HCT116 (cell line): ENCODE results near the gene PEX11B. TPM values are rescaled to one million over a fixed set of nuclear protein-coding genes. Genes with fewer than 3 reads are reported as not detected.

ENCODE experiments used
- ATAC-seq: fragments of 200-7000 bp; cut with Tn5 transposase; 2 replicates; pipeline ENCODE4 v1.9.1; 2020; ENCODE audit warnings: mild to moderate bottlenecking, moderate library complexity
- BruUV-seq: library from RNA; stranded (reverse); fragments of 400-500 nt; replicated peaks from 2 replicates; lab custom pipeline; 2021; lab: Mats Ljungman, UMichigan
- CTCF ChIA-PET: fragments of 300-600 bp; sonication (Branson Sonifier 250); formaldehyde crosslinking; loops from one replicate; lab custom pipeline; 2021; ENCODE audit warnings: antibody characterized with exemption; lab: Charles Lee
- POLR2A ChIA-PET: fragments of 300-600, 350-600 bp; sonication (Branson Sonifier 250); formaldehyde crosslinking; loops from one replicate; lab custom pipeline; 2021; ENCODE audit warnings: antibody characterized with exemption; lab: Charles Lee
- RAD21 ChIA-PET, 2 experiments: fragments of 300-600 bp; sonication (Branson Sonifier 250); formaldehyde crosslinking; loops; one replicate each; lab custom pipeline; 2023; ENCODE audit warnings: low total read pairs in 2 of 2; ENCODE audit not compliant: uncharacterized antibody in 2 of 2, unreplicated experiment in 2 of 2, low non-redundant PET in 1 of 2; lab: Charles Lee
- DNase-seq: peaks from one replicate; pipeline ENCODE4 v3.0.0-alpha.2; 2010; ENCODE audit warnings: low read depth, low spot score
- H2AFZ ChIP-seq: fragments of 200-600 bp; shearing (Covaris generic), sonication (generic); 2 replicates; pipeline ENCODE4 v1.6.1; 2017; ENCODE audit warnings: low read depth, mixed run types, mixed read lengths, antibody characterized with exemption, low read length; ENCODE audit not compliant: poor library complexity, severe bottlenecking
- H3K27ac ChIP-seq: 2 replicates; pipeline ENCODE4 v1.5.1; 2012; ENCODE audit warnings: low read depth, low read length
- H3K27me3 ChIP-seq: fragments of 200-600 bp; sonication (generic); 2 replicates; pipeline ENCODE4 v1.6.1; 2016; ENCODE audit warnings: mixed run types, low read length, mixed read lengths; ENCODE audit not compliant: insufficient read depth
- H3K36me3 ChIP-seq, 2 experiments: fragments of 200-500 bp in 1 of 2; fragments of 200-600 bp in 1 of 2; sonication (Bioruptor generic) in 1 of 2; sonication (generic) in 1 of 2; 2 replicates each; pipeline versions ENCODE4 v1.5.1 to v1.6.1; 2014 to 2016; ENCODE audit warnings: low read length in 2 of 2, inconsistent platforms in 1 of 2, mixed read lengths in 1 of 2, mixed run types in 1 of 2; ENCODE audit not compliant: insufficient read depth in 2 of 2, control insufficient read depth in 1 of 2
- H3K4me1 ChIP-seq, 2 experiments: fragments of 200-600 bp in 1 of 2; sonication (generic) in 1 of 2; 2 replicates each; pipeline versions ENCODE4 v1.5.1 to v1.6.1; 2012 to 2017; ENCODE audit warnings: low read length in 2 of 2, inconsistent platforms in 1 of 2, mild to moderate bottlenecking in 1 of 2, mixed read lengths in 1 of 2, mixed run types in 1 of 2, moderate library complexity in 1 of 2; ENCODE audit not compliant: insufficient read depth in 2 of 2, control insufficient read depth in 1 of 2
- H3K4me2 ChIP-seq: fragments of 200-600 bp; sonication (generic); 2 replicates; pipeline ENCODE4 v1.6.1; 2017; ENCODE audit warnings: mixed run types, low read length, mixed read lengths
- H3K4me3 ChIP-seq, 2 experiments: fragments of 200-600 bp in 1 of 2; sonication (generic) in 1 of 2; replicated peaks in 1 of 2; 2 replicates each; pipeline ENCODE4 v1.5.1; 2011 to 2016; ENCODE audit warnings: low read length in 2 of 2, control low read depth in 1 of 2, low read depth in 1 of 2, mild to moderate bottlenecking in 1 of 2, mixed read lengths in 1 of 2, mixed run types in 1 of 2
- H3K79me2 ChIP-seq: fragments of 200-600 bp; sonication (generic); 2 replicates; pipeline ENCODE4 v1.6.1; 2017; ENCODE audit warnings: mild to moderate bottlenecking, mixed run types, low read length, moderate library complexity, mixed read lengths; ENCODE audit not compliant: insufficient read depth
- H3K9ac ChIP-seq: fragments of 200-600 bp; sonication (generic); 2 replicates; pipeline ENCODE4 v1.6.1; 2016; ENCODE audit warnings: low read length, mixed read lengths
- H3K9me2 ChIP-seq: fragments of 200-600 bp; sonication (generic), shearing (Covaris generic); 2 replicates; pipeline ENCODE4 v1.6.1; 2017; ENCODE audit warnings: mixed run types, mild to moderate bottlenecking, moderate library complexity; ENCODE audit not compliant: insufficient read depth
- H3K9me3 ChIP-seq, 2 experiments: fragments of 200-500 bp in 1 of 2; fragments of 200-600 bp in 1 of 2; sonication (Bioruptor generic) in 1 of 2; sonication (generic) in 1 of 2; 2 replicates each; pipeline ENCODE4 v1.6.1; 2014 to 2017; ENCODE audit warnings: low read length in 2 of 2, mixed read lengths in 2 of 2, inconsistent platforms in 1 of 2, low read depth in 1 of 2, mild to moderate bottlenecking in 1 of 2, mixed run types in 1 of 2, moderate library complexity in 1 of 2; ENCODE audit not compliant: control insufficient read depth in 1 of 2, insufficient read depth in 1 of 2
- H4K20me1 ChIP-seq: fragments of 200-600 bp; sonication (generic), shearing (Covaris generic); 2 replicates; pipeline ENCODE4 v1.6.1; 2017; ENCODE audit warnings: mixed run types, mild to moderate bottlenecking, moderate library complexity; ENCODE audit not compliant: insufficient read depth
- CBX3 ChIP-seq: IDR thresholded peaks from 2 replicates; pipeline ENCODE4 v1.6.1; 2012; ENCODE audit warnings: low read depth
- CEBPB ChIP-seq: IDR thresholded peaks from 2 replicates; pipeline ENCODE4 v1.6.1; 2012; ENCODE audit warnings: low read depth
- EGR1 ChIP-seq: IDR thresholded peaks from 2 replicates; pipeline ENCODE4 v1.6.1; 2012; ENCODE audit warnings: low read depth
- EZH2 ChIP-seq: fragments of 200-600 bp; sonication (generic); IDR thresholded peaks from 2 replicates; pipeline ENCODE4 v1.6.1; 2017; ENCODE audit warnings: antibody characterized with exemption, mixed run types
- EZH2phosphoT487 ChIP-seq: fragments of 200-600 bp; IDR thresholded peaks from 2 replicates; pipeline ENCODE4 v1.6.1; 2018; ENCODE audit warnings: antibody characterized with exemption, borderline replicate concordance
- FOSL1 ChIP-seq: IDR thresholded peaks from 2 replicates; pipeline ENCODE4 v1.6.1; 2012; ENCODE audit warnings: low read depth
- JUND ChIP-seq: IDR thresholded peaks from 2 replicates; pipeline ENCODE4 v1.6.1; 2012
- POLR2A ChIP-seq: IDR thresholded peaks from 2 replicates; pipeline ENCODE4 v1.7.0; 2011; ENCODE audit warnings: borderline replicate concordance; ENCODE audit not compliant: insufficient read depth, insufficient read length; ENCODE audit errors: extremely low read depth
- POLR2AphosphoS5 ChIP-seq: IDR thresholded peaks from 2 replicates; pipeline ENCODE4 v1.6.1; 2011; ENCODE audit warnings: mild to moderate bottlenecking, low read depth, low read length, moderate library complexity
- SP1 ChIP-seq: IDR thresholded peaks from 2 replicates; pipeline ENCODE4 v1.6.1; 2012; ENCODE audit warnings: low read depth
- SRF ChIP-seq: IDR thresholded peaks from 2 replicates; pipeline ENCODE4 v1.6.1; 2012; ENCODE audit warnings: low read depth
- YY1 ChIP-seq: IDR thresholded peaks from 2 replicates; pipeline ENCODE4 v1.6.1; 2011; ENCODE audit warnings: low read length, low read depth, moderate library complexity, mild to moderate bottlenecking; ENCODE audit not compliant: insufficient replicate concordance; ENCODE audit errors: extremely low read depth
- ZFX ChIP-seq: fragments of 450-650 bp; IDR thresholded peaks from 2 replicates; pipeline ENCODE4 v1.6.1; 2017
- intact Hi-C: fragments of 100-400 bp; cut with micrococcal nuclease; formaldehyde crosslinking; loops from 2 replicates; pipeline ENCODE4 v1.10.0; 2022
- total RNA-seq: library from RNA; stranded (reverse); gene quantifications from one replicate; pipeline ENCODE4 v1.2.1, GENCODE V29; 2021; ENCODE audit not compliant: unreplicated experiment

Gene PEX11B
- total RNA-seq, 1 experiment from 2014 or later: 20.9 TPM

DNA sequence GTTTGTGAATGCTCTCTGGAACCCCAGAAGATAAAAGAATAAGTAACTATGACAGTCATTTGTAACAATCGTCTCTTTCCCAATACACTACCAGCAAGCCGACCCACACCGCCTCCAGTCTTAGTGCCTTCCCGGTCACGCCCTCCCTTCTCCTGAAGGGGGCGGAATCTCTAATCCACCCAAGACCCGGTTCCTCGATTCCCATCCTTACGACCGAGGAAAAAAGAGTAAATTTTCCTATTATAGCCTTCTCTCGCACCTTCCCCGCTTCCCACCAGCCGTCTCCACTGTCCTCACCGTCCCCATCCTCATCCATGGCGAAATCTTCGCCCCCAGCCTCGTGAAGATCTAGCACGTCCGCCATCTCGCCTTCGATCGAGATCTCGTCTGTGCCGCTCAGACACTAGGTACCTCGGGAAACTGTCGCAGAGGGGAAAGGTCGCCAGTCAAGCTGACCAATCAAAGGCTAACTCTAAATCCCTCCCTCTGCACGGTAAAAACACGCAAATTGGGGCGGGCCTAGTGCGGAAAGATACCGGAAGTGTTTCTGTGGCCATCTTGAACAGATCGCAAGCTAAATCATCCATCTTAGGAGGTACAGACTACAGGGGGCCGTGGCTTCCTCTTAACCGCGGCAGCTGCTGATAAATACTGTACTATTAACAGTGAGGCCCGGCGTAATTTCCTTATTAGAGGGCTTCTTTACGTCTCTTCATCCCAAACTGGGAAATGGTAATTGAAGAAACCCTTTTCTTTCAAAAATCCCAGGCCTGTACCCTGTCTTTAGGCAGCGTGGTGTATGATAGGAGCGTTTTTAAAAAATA lies 8.8 kb upstream of the PEX11B start, which contains the start of gene RBM8A (continued):
- TF ChIP-seq POLR2AphosphoS5 (peak; percentile 92), SRF (peak; percentile 72; the same call in 1 of the 2 replicates), CEBPB (no peak), EGR1 (peak; percentile 80), FOSL1 (peak; percentile 11; the same call in 1 of the 2 replicates), ZFX (0 out of 2 replicates have a peak, but pooled peaks have one; percentile 22), YY1 (peak; percentile 97)
- TF ChIP-seq, all 23 proteins: peak for 16

DNA sequence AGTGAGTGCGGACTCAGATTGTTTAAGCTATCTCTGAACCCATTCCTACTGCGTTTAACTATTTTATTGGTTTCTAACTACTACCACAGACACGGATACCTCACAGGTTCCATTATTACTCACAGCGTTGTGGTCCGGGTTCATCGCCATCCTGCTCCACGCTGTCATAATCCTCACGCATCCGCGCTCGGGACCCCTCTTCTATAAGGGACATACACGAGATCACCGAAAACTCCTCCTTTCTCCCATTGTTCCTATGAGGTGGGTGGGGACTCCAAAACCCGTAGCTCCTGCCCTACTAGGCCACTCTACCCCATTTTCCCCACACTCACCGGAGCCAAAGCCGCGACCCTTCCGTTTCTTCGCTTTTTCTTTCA lies 8.2 kb upstream of the PEX11B start:
- RAD21 ChIA-PET: interaction anchor here in 1 of 2 experiments (1.5 kb wide), 1 partner anchor 35 kb away, joined by 5 read pairs; no protein-coding TSS in a partner anchor
- H3K27ac ChIP-seq: peak overlapping the region; percentile 99
- ATAC-seq: peak; percentile 31

More for the DNA sequence above, 8.2 kb upstream of the PEX11B start:
- Histone ChIP-seq H3K4me3 (peak overlapping the region; percentile 86 to 88), H3K9me3 (no peaks in the 10 kb centered on the region), H3K36me3 (peaks cover 6 to 8% of the 10 kb centered on the region in 2 experiments; a peak in 3 of 4 replicates), H3K4me1 (peaks cover 9 to 18% of the 10 kb centered on the region in 2 experiments; a peak in 3 of 4 replicates)
- POLR2A ChIA-PET: interaction anchor here (0.9 to 2.1 kb wide), 12 partner anchors 10 to 125 kb away, joined by 3 to 22 read pairs (median 6); partner anchors contain the start of genes ANKRD34A, ANKRD35, LIX1L and PIAS3
- DNase-seq: no peak
- TF ChIP-seq POLR2A (no peak), SP1 (no peak), JUND (no peak), CBX3 (peak; percentile 4; the same call in 1 of the 2 replicates), EZH2 (no peak), POLR2AphosphoS5 (no peak), ZFX (no peak; the same call in 1 of the 2 replicates), EZH2phosphoT487 (no peak)
- TF ChIP-seq, all 23 proteins: peak for 1
- intact Hi-C loops: no loop called here
- peaks cover 16% of the 10 kb centered on the region for H3K79me2 ChIP-seq
- H3K9me2 ChIP-seq: no peaks in the 10 kb centered on the region
- no peak overlapping the region for H2AFZ ChIP-seq
- H3K27me3 ChIP-seq: no peaks in the 10 kb centered on the region
- BruUV-seq: TSS peak; percentile 80
- peak overlapping the region; percentile 97 for H3K9ac ChIP-seq
- CTCF ChIA-PET: interaction anchor here (1.3 to 2.1 kb wide), 5 partner anchors 12 to 81 kb away, joined by 4 to 11 read pairs (median 6); partner anchors contain the start of genes ANKRD34A, PIAS3 and POLR3GL
- H4K20me1 ChIP-seq: no peaks in the 10 kb centered on the region
- H3K4me2 ChIP-seq: peak overlapping the region; percentile 81
